ENCODE results near the gene GRK3.

Gene GRK3

GRCh38 chr22:25626624-25626990, 62.1 kb downstream of the GRK3 start:
- DNase-seq (ENCODE audit: low spot score) = no peak

GRCh38 chr22:25627271-25627852, 62.9 kb downstream of the GRK3 start:
- DNase-seq (ENCODE audit: low spot score) = no peak

GRCh38 chr22:25628494-25628893, 64.0 kb downstream of the GRK3 start:
- no peak for DNase-seq (ENCODE audit: low spot score)

GRCh38 chr22:25629613-25630012, 65.1 kb downstream of the GRK3 start:
- DNase-seq (ENCODE audit: low spot score) = no peak

- DNase-seq (ENCODE audit: low spot score) = no peak
Measured at GRCh38 chr22:25630447-25630846, 66.0 kb downstream of the GRK3 start.

- DNase-seq (ENCODE audit: low spot score) = no peak
Measured at GRCh38 chr22:25636323-25636722, 71.8 kb downstream of the GRK3 start.

- DNase-seq (ENCODE audit: low spot score) = no peak
Measured at GRCh38 chr22:25637032-25637431, 72.6 kb downstream of the GRK3 start.

- DNase-seq (ENCODE audit: low spot score) = no peak
Measured at GRCh38 chr22:25637672-25638071, 73.2 kb downstream of the GRK3 start.

GRCh38 chr22:25638638-25639037, 74.2 kb downstream of the GRK3 start:
- DNase-seq (ENCODE audit: low spot score) = no peak

GRCh38 chr22:25641650-25642049, 77.2 kb downstream of the GRK3 start:
- no peak for DNase-seq (ENCODE audit: low spot score)

GRCh38 chr22:25643232-25644000, 78.9 kb downstream of the GRK3 start:
- DNase-seq (ENCODE audit: low spot score) = no peak

GRCh38 chr22:25644122-25644521, 79.6 kb downstream of the GRK3 start:
- no peak for DNase-seq (ENCODE audit: low spot score)

GRCh38 chr22:25645266-25645665, 80.8 kb downstream of the GRK3 start:
- DNase-seq (ENCODE audit: low spot score) = no peak

GRCh38 chr22:25645964-25646363, 81.5 kb downstream of the GRK3 start:
- DNase-seq (ENCODE audit: low spot score) = no peak

GRCh38 chr22:25650833-25651232, 86.4 kb downstream of the GRK3 start:
- DNase-seq (ENCODE audit: low spot score) = no peak

GRCh38 chr22:25651332-25652085, 87.0 kb downstream of the GRK3 start:
- DNase-seq (ENCODE audit: low spot score) = no peak

- no peak for DNase-seq (ENCODE audit: low spot score)
Measured at GRCh38 chr22:25654676-25655075, 90.2 kb downstream of the GRK3 start.

GRCh38 chr22:25655371-25655935, 91.0 kb downstream of the GRK3 start:
- DNase-seq (ENCODE audit: low spot score) = no peak

GRCh38 chr22:25656724-25657123, 92.2 kb downstream of the GRK3 start:
- no peak for DNase-seq (ENCODE audit: low spot score)

- DNase-seq (ENCODE audit: low spot score) = no peak
Measured at GRCh38 chr22:25658633-25659032, 94.2 kb downstream of the GRK3 start.

GRCh38 chr22:25659413-25659812, 94.9 kb downstream of the GRK3 start:
- DNase-seq (ENCODE audit: low spot score) = no peak

- no peak for DNase-seq (ENCODE audit: low spot score)
Measured at GRCh38 chr22:25660336-25660735, 95.9 kb downstream of the GRK3 start.

GRCh38 chr22:25661073-25661472, 96.6 kb downstream of the GRK3 start:
- no peak for DNase-seq (ENCODE audit: low spot score)
